SU-DHL-6 (cell line): ENCODE results near the gene RAD23B.

Experiments used
- H2AFZ ChIP-seq: fragments of 200-600 bp; sonication (generic); 2 replicates; pipeline ENCODE4 v1.6.1; 2014; ENCODE audit warnings: low read depth, mild to moderate bottlenecking, moderate library complexity, mixed read lengths, antibody characterized with exemption, low read length; ENCODE audit not compliant: severe bottlenecking
- H3F3A ChIP-seq: fragments of 200-600 bp; shearing (Covaris generic); 2 replicates; pipeline ENCODE4 v1.6.0; 2016; ENCODE audit warnings: antibody characterized with exemption, mild to moderate bottlenecking; ENCODE audit not compliant: insufficient read depth
- H3K27ac ChIP-seq: fragments of 200-600 bp; sonication (generic); 2 replicates; pipeline ENCODE4 v1.5.1; 2016; ENCODE audit warnings: low read depth, mild to moderate bottlenecking, low read length, moderate library complexity, mixed read lengths
- H3K27me3 ChIP-seq: fragments of 200-600 bp; sonication (generic), shearing (Covaris generic); 2 replicates; pipeline ENCODE4 v1.6.0; 2014; ENCODE audit warnings: mild to moderate bottlenecking, low read length
- H3K36me3 ChIP-seq: fragments of 200-600 bp; sonication (generic); 2 replicates; pipeline ENCODE4 v1.6.1; 2014; ENCODE audit warnings: mild to moderate bottlenecking, low read length, mixed read lengths
- H3K4me2 ChIP-seq: fragments of 300-600, 200-600 bp; shearing (Covaris generic), sonication (generic); 2 replicates; pipeline ENCODE4 v1.6.0; 2014; ENCODE audit warnings: low read length, low read depth, mild to moderate bottlenecking; ENCODE audit not compliant: poor library complexity, severe bottlenecking
- H3K4me3 ChIP-seq: fragments of 200-600 bp; sonication (generic); 2 replicates; pipeline ENCODE4 v1.5.1; 2014; ENCODE audit warnings: antibody characterized with exemption, low read length, mild to moderate bottlenecking, mixed read lengths; ENCODE audit not compliant: insufficient read depth, poor library complexity, severe bottlenecking
- H3K79me2 ChIP-seq: fragments of 200-600 bp; sonication (generic); 2 replicates; pipeline ENCODE4 v1.6.1; 2014; ENCODE audit warnings: mild to moderate bottlenecking, low read length, moderate library complexity; ENCODE audit not compliant: insufficient read depth
- H3K9ac ChIP-seq: fragments of 200-600 bp; sonication (generic); 2 replicates; pipeline ENCODE4 v1.7.0; 2014; ENCODE audit warnings: mild to moderate bottlenecking, low read length
- H3K9me2 ChIP-seq: fragments of 200-600 bp; sonication (generic); replicated peaks from 2 replicates; pipeline ENCODE4 v1.6.1; 2014; ENCODE audit warnings: low read length; ENCODE audit not compliant: insufficient read depth
- H3K9me3 ChIP-seq: fragments of 200-600 bp; sonication (generic); 2 replicates; pipeline ENCODE4 v1.6.1; 2014; ENCODE audit warnings: low read length, mixed read lengths; ENCODE audit not compliant: insufficient read depth
- H4K20me1 ChIP-seq: fragments of 200-600 bp; sonication (generic); 2 replicates; pipeline ENCODE4 v1.6.1; 2014; ENCODE audit warnings: low read depth, mild to moderate bottlenecking, antibody characterized with exemption, low read length, moderate library complexity, mixed read lengths
- CTCF ChIP-seq: fragments of 200-600 bp; sonication (generic); IDR thresholded peaks from one replicate; pipeline ENCODE4 v1.5.1; 2017; ENCODE audit warnings: antibody characterized with exemption, mild to moderate bottlenecking, low read length, moderate library complexity; ENCODE audit not compliant: insufficient read depth, poor library complexity, severe bottlenecking
- EZH2phosphoT487 ChIP-seq: fragments of 200-600 bp; sonication (generic), shearing (Covaris generic); conservative IDR thresholded peaks from 2 replicates; pipeline ENCODE4 v1.6.1; 2018; ENCODE audit warnings: mild to moderate bottlenecking, antibody characterized with exemption, low read length, moderate library complexity, mixed read lengths

RAD23B gene

GRCh38 chr9:107263289-107263688 lies 19.8 kb upstream of the RAD23B start:
- no peaks in the 10 kb centered on the region for H3K9me3 ChIP-seq
- H3K79me2 ChIP-seq, result no peaks in the 10 kb centered on the region
- H3K4me2 ChIP-seq, result no peak overlapping the region
- H3K27me3 ChIP-seq, result no peaks in the 10 kb centered on the region
- no peak overlapping the region for H3K9ac ChIP-seq
- no peak overlapping the region for H3K4me3 ChIP-seq
- H3K36me3 ChIP-seq, result no peaks in the 10 kb centered on the region
- no peaks in the 10 kb centered on the region for H3F3A ChIP-seq
- TF ChIP-seq CTCF, result no peak
- no peak for TF ChIP-seq EZH2phosphoT487
- no peak overlapping the region for H3K27ac ChIP-seq
- H2AFZ ChIP-seq, result no peak overlapping the region
- H4K20me1 ChIP-seq, result no peaks in the 10 kb centered on the region
- no peaks in the 10 kb centered on the region for H3K9me2 ChIP-seq

GRCh38 chr9:107266624-107267368 lies 16.3 kb upstream of the RAD23B start:
- H2AFZ ChIP-seq, result no peak overlapping the region

GRCh38 chr9:107268560-107268959 lies 14.5 kb upstream of the RAD23B start:
- H3K9me2 ChIP-seq, result no peaks in the 10 kb centered on the region
- no peak overlapping the region for H3K9ac ChIP-seq
- no peaks in the 10 kb centered on the region for H3F3A ChIP-seq
- no peak overlapping the region for H2AFZ ChIP-seq
- no peaks in the 10 kb centered on the region for H3K36me3 ChIP-seq
- H3K27me3 ChIP-seq, result no peaks in the 10 kb centered on the region; the same call in 1 of the 2 replicates
- H4K20me1 ChIP-seq, result no peaks in the 10 kb centered on the region
- TF ChIP-seq CTCF (no peak), EZH2phosphoT487 (no peak)
- H3K9me3 ChIP-seq, result no peaks in the 10 kb centered on the region
- H3K27ac ChIP-seq, result no peak overlapping the region
- no peaks in the 10 kb centered on the region for H3K79me2 ChIP-seq
- H3K4me3 ChIP-seq, result no peak overlapping the region
- no peak overlapping the region for H3K4me2 ChIP-seq

More at GRCh38 chr9:107266624-107267368, 16.3 kb upstream of the RAD23B start:
- no peak overlapping the region for H3K27ac ChIP-seq
- no peak overlapping the region for H3K4me3 ChIP-seq
- H3K36me3 ChIP-seq, result no peaks in the 10 kb centered on the region
- no peaks in the 10 kb centered on the region for H3K9me3 ChIP-seq
- H3K79me2 ChIP-seq, result no peaks in the 10 kb centered on the region
- no peaks in the 10 kb centered on the region for H4K20me1 ChIP-seq
- TF ChIP-seq EZH2phosphoT487 (no peak), CTCF (no peak)
- H3K9me2 ChIP-seq, result no peaks in the 10 kb centered on the region
- H3K27me3 ChIP-seq, result no peaks in the 10 kb centered on the region; the same call in 1 of the 2 replicates
- no peak overlapping the region for H3K4me2 ChIP-seq
- H3F3A ChIP-seq, result no peaks in the 10 kb centered on the region
- no peak overlapping the region for H3K9ac ChIP-seq
